ENCODE measurements around the gene ARHGEF19. TPM values are rescaled to one million over a fixed set of nuclear protein-coding genes. Genes with fewer than 3 reads are reported as not detected.
A peak's percentile ranks its signal among the peaks of the same experiment; 100 is the strongest.

Gene ARHGEF19
- total and polyA plus RNA-seq, 2 of the 13 experiments (the other 11 are each of a cell fraction or from before 2014, with no cell fraction given), result 1.7 to 1.8 TPM

- ATAC-seq (peak; percentile 96), FAIRE-seq (peak; percentile 77), DNase-seq (ENCODE audit: low spot score) (peak; percentile 88)
- no peak overlapping the region for H3K27ac ChIP-seq (ENCODE audit: extremely low read length, insufficient read depth, low read length)
- peak overlapping the region; percentile 94 for H3K4me2 ChIP-seq (ENCODE audit: low read depth, low read length)
- peak overlapping the region; percentile 53 to 78 (median 56) for H3K4me3 ChIP-seq (replicated peaks in 1 of 3; ENCODE audit: insufficient read depth in 1 of 3, low read depth in 2 of 3, low read length in 3 of 3)
- H3K9ac ChIP-seq (ENCODE audit: insufficient read depth, low read depth, low read length), result peak overlapping the region; percentile 41
- peaks cover 30% of the 10 kb centered on the region for H3K4me1 ChIP-seq (ENCODE audit: insufficient read depth, low read length)
- intact Hi-C loops (cut with micrococcal nuclease; ENCODE audit: unreplicated experiment) (no loop called here), in situ Hi-C loops (cut with HindIII; ENCODE audit: extremely low pct_ligation_motif_present, low pct_unique_long_range_greater_than_20kb) (no loop called here)
- no peaks in the 10 kb centered on the region for H4K20me1 ChIP-seq (ENCODE audit: insufficient read depth, low read length)
- no peak overlapping the region for H2AFZ ChIP-seq (ENCODE audit: low read length)
- WGBS (ENCODE audit: low lambda C conversion rate), result 9% methylated on average over 30 of the region's 46 CpGs
- no peaks in the 10 kb centered on the region for H3K79me2 ChIP-seq (ENCODE audit: insufficient read depth, low read length)
- ChIA-PET POLR2A (interaction anchor here (0.6 to 1.8 kb wide), 4 partner anchors 11 to 63 kb away, joined by 3 to 19 read pairs (median 4); partner anchors contain the start of gene CPLANE2), CTCF (ENCODE audit: low intra/inter-chr PET ratio, low total read pairs) (no interaction called here)
- H3K9me3 ChIP-seq (ENCODE audit: low read length), result no peaks in the 10 kb centered on the region
- 0 out of 5 replicates have a peak, but pooled peaks cover 0 to 4% of the 10 kb centered on the region in 2 experiments for H3K27me3 ChIP-seq (ENCODE audit: control insufficient read depth in 1 of 2, insufficient read depth in 2 of 2, low read length in 2 of 2)
- no TSS peak for BruUV-seq (replicated peaks)
- H3K36me3 ChIP-seq (replicated peaks in 1 of 2; ENCODE audit: control insufficient read depth in 1 of 2, insufficient read depth in 2 of 2, low read length in 2 of 2), result no peaks in the 10 kb centered on the region
- TF ChIP-seq MTERF4 (CRISPR knock-in tag; IDR thresholded peaks at IDR 0.05) (0 out of 2 replicates have a peak, but pooled peaks have one; percentile 15), MXI1 (IDR thresholded peaks at IDR 0.05; ENCODE audit: borderline replicate concordance, low read depth, low read length) (peak; percentile 58; the same call in 1 of the 3 replicates), HNRNPL (IDR thresholded peaks at IDR 0.05; ENCODE audit: low read depth, low read length) (peak; percentile 94), ZNF619 (CRISPR knock-in tag; IDR thresholded peaks at IDR 0.05) (0 out of 2 replicates have a peak, but pooled peaks have one; percentile 33), SP1 (IDR thresholded peaks at IDR 0.05) (no peak), SP1 (CRISPR knock-in tag; IDR thresholded peaks at IDR 0.05) (peak; percentile 84), SP4 (CRISPR knock-in tag; IDR thresholded peaks at IDR 0.05) (peak; percentile 94), ZNF580 (CRISPR knock-in tag; IDR thresholded peaks at IDR 0.05; ENCODE audit: borderline replicate concordance, low read depth) (no peak), ZNF563 (CRISPR knock-in tag; IDR thresholded peaks at IDR 0.05) (0 out of 2 replicates have a peak, but pooled peaks have one; percentile 5), ZFP91 (CRISPR knock-in tag; IDR thresholded peaks at IDR 0.05; ENCODE audit: borderline replicate concordance) (no peak), MAF1 (CRISPR knock-in tag; IDR thresholded peaks at IDR 0.05; ENCODE audit: borderline replicate concordance) (no peak), YEATS2 (CRISPR knock-in tag; IDR thresholded peaks at IDR 0.05; ENCODE audit: borderline replicate concordance) (peak; percentile 23; the same call in 1 of the 2 replicates), PRMT3 (CRISPR knock-in tag; IDR thresholded peaks at IDR 0.05; ENCODE audit: borderline replicate concordance, low read depth) (no peak), HOXA7 (CRISPR knock-in tag; IDR thresholded peaks at IDR 0.05) (no peak), HNF1B (CRISPR knock-in tag; IDR thresholded peaks at IDR 0.05) (0 out of 2 replicates have a peak, but pooled peaks have one; percentile 25), SP5 (CRISPR knock-in tag; IDR thresholded peaks at IDR 0.05; ENCODE audit: borderline replicate concordance, low read depth) (peak; percentile 9; the same call in 1 of the 2 replicates), ERF (CRISPR knock-in tag; IDR thresholded peaks at IDR 0.05) (0 out of 2 replicates have a peak, but pooled peaks have one; percentile 26), GABPB1 (CRISPR knock-in tag; IDR thresholded peaks at IDR 0.05) (peak; percentile 48; the same call in 1 of the 2 replicates), SAFB2 (CRISPR knock-in tag; IDR thresholded peaks at IDR 0.05; ENCODE audit: borderline replicate concordance, low read depth) (0 out of 2 replicates have a peak, but pooled peaks have one; percentile 21), ZNF781 (CRISPR knock-in tag; IDR thresholded peaks at IDR 0.05; ENCODE audit: borderline replicate concordance, not compliant biosample characterization) (no peak)
Observed at GRCh38 chr1:16217061-16217785, 4.8 kb upstream of the ARHGEF19 start.

All from HepG2 (cell line).